ENCODE data around the gene RAD52. TPM values are rescaled to one million over a fixed set of nuclear protein-coding genes. Genes with fewer than 3 reads are reported as not detected.

The RAD52 gene
- total RNA-seq, 1 experiment from 2014 or later: 53.9 TPM

- POLR2A ChIA-PET: no interaction called here
- intact Hi-C loops (cut with micrococcal nuclease; ENCODE audit: unreplicated experiment): no loop called here
- no TSS peak for BruUV-seq (replicated peaks)
- Histone ChIP-seq H3K4me1 (no peaks in the 10 kb centered on the region), H3K36me3 (ENCODE audit: control insufficient read depth, insufficient read depth, low read length) (peaks cover 4% of the 10 kb centered on the region), H3K4me3 (ENCODE audit: low read depth, low read length) (no peak overlapping the region), H3K27me3 (replicated peaks; ENCODE audit: control insufficient read depth, insufficient read depth, low read length) (no peaks in the 10 kb centered on the region), H3K9me3 (no peaks in the 10 kb centered on the region)
- Mint-ChIP-seq H3K4me1 (ENCODE audit: low read depth, unreplicated experiment) (no peaks in the 10 kb centered on the region), H3K36me3 (ENCODE audit: insufficient read depth, unreplicated experiment) (peaks cover 96% of the 10 kb centered on the region), H3K4me3 (ENCODE audit: unreplicated experiment) (no peak overlapping the region), H3K27ac (ENCODE audit: unreplicated experiment) (no peak overlapping the region), H3K27me3 (ENCODE audit: insufficient read depth, unreplicated experiment) (no peaks in the 10 kb centered on the region), H3K9me3 (ENCODE audit: unreplicated experiment) (no peaks in the 10 kb centered on the region)
- DNase-seq: no peak
- CTCF ChIA-PET: no interaction called here
- TF ChIP-seq CTCF (IDR thresholded peaks at IDR 0.05; ENCODE audit: insufficient read depth in 1 of 2, low read depth in 1 of 2, low read length in 1 of 2, severe bottlenecking in 1 of 2, unreplicated experiment in 1 of 2): no peak
Observed at GRCh38 chr12:902581-902980, 46.9 kb downstream of the RAD52 start.

GRCh38 chr12:897386-897785 is 52.1 kb downstream of the RAD52 start:
- H3K36me3 Mint-ChIP-seq (ENCODE audit: insufficient read depth, unreplicated experiment): peaks cover 88% of the 10 kb centered on the region
- Histone ChIP-seq H3K4me3 (ENCODE audit: low read depth, low read length) (no peak overlapping the region), H3K4me1 (no peaks in the 10 kb centered on the region), H3K9me3 (no peaks in the 10 kb centered on the region), H3K27me3 (replicated peaks; ENCODE audit: control insufficient read depth, insufficient read depth, low read length) (no peaks in the 10 kb centered on the region), H3K36me3 (ENCODE audit: control insufficient read depth, insufficient read depth, low read length) (peaks cover 4% of the 10 kb centered on the region)
- no peaks in the 10 kb centered on the region for H3K27me3 Mint-ChIP-seq (ENCODE audit: insufficient read depth, unreplicated experiment)
- no TSS peak for BruUV-seq (replicated peaks)
- H3K4me3 Mint-ChIP-seq (ENCODE audit: unreplicated experiment): no peak overlapping the region
- no peak for DNase-seq
- TF ChIP-seq CTCF (IDR thresholded peaks at IDR 0.05; ENCODE audit: insufficient read depth in 1 of 2, low read depth in 1 of 2, low read length in 1 of 2, severe bottlenecking in 1 of 2, unreplicated experiment in 1 of 2): no peak
- POLR2A ChIA-PET: no interaction called here
- no peak overlapping the region for H3K27ac Mint-ChIP-seq (ENCODE audit: unreplicated experiment)
- no peaks in the 10 kb centered on the region for H3K9me3 Mint-ChIP-seq (ENCODE audit: unreplicated experiment)
- CTCF ChIA-PET: no interaction called here
- H3K4me1 Mint-ChIP-seq (ENCODE audit: low read depth, unreplicated experiment): no peaks in the 10 kb centered on the region
- intact Hi-C loops (cut with micrococcal nuclease; ENCODE audit: unreplicated experiment): no loop called here

- CTCF ChIA-PET: no interaction called here
- Mint-ChIP-seq H3K27ac (ENCODE audit: unreplicated experiment) (no peak overlapping the region), H3K36me3 (ENCODE audit: insufficient read depth, unreplicated experiment) (peaks cover 88% of the 10 kb centered on the region), H3K4me1 (ENCODE audit: low read depth, unreplicated experiment) (no peaks in the 10 kb centered on the region), H3K9me3 (ENCODE audit: unreplicated experiment) (no peaks in the 10 kb centered on the region), H3K27me3 (ENCODE audit: insufficient read depth, unreplicated experiment) (no peaks in the 10 kb centered on the region), H3K4me3 (ENCODE audit: unreplicated experiment) (no peak overlapping the region)
- Histone ChIP-seq H3K27me3 (replicated peaks; ENCODE audit: control insufficient read depth, insufficient read depth, low read length) (no peaks in the 10 kb centered on the region), H3K4me1 (no peaks in the 10 kb centered on the region), H3K36me3 (ENCODE audit: control insufficient read depth, insufficient read depth, low read length) (peaks cover 4% of the 10 kb centered on the region), H3K9me3 (no peaks in the 10 kb centered on the region), H3K4me3 (ENCODE audit: low read depth, low read length) (no peak overlapping the region)
- no peak for TF ChIP-seq CTCF (IDR thresholded peaks at IDR 0.05; ENCODE audit: insufficient read depth in 1 of 2, low read depth in 1 of 2, low read length in 1 of 2, severe bottlenecking in 1 of 2, unreplicated experiment in 1 of 2)
- POLR2A ChIA-PET: interaction anchor here (0.7 kb wide), 1 partner anchor 53 kb away, joined by 12 read pairs; no protein-coding TSS in a partner anchor
- intact Hi-C loops (cut with micrococcal nuclease; ENCODE audit: unreplicated experiment): no loop called here
- DNase-seq: no peak
- no TSS peak for BruUV-seq (replicated peaks)
Observed at GRCh38 chr12:896031-896430, 53.5 kb downstream of the RAD52 start.
